Gastroesophageal sphincter (tissue), 4 donors: ENCODE data around the gene TICAM1. TPM values are rescaled to one million over a fixed set of nuclear protein-coding genes. Genes with fewer than 3 reads are reported as not detected.
A peak's percentile ranks its signal among the peaks of the same experiment; 100 is the strongest.
"Not testable (repeated sequence)": the region's sequence is repeated elsewhere in the genome, so short reads cannot be mapped to it uniquely, and the experiment has no call there.

ENCODE experiments used
- ATAC-seq: fragments of 150-250 bp; one replicate; pipeline ENCODE4 v1.9.1; 2016; ENCODE audit warnings: mild to moderate bottlenecking, moderate library complexity
- H3K27ac ChIP-seq, 4 donors: fragments of 200-600 bp; sonication (generic) in 3 of 4; 1 replicate in 3 of 4; 2 replicates in 1 of 4; pipeline ENCODE4 v1.5.1; 2016 to 2019
- H3K27me3 ChIP-seq: fragments of 200-600 bp; sonication (generic); one replicate; pipeline ENCODE4 v1.5.1; 2019
- H3K36me3 ChIP-seq, 2 donors: fragments of 200-600 bp; sonication (generic); one replicate each; pipeline ENCODE4 v1.5.1; 2019; ENCODE audit warnings: control low read depth in 1 of 2
- H3K4me1 ChIP-seq, 3 donors: fragments of 200-600 bp; sonication (generic); 1 replicate in 2 of 3; 2 replicates in 1 of 3; pipeline ENCODE4 v1.5.1; 2016 to 2019; ENCODE audit warnings: control low read depth in 2 of 3
- H3K4me3 ChIP-seq, 2 donors: fragments of 200-600 bp; sonication (generic); one replicate each; pipeline ENCODE4 v1.5.1; 2019; ENCODE audit warnings: mild to moderate bottlenecking in 1 of 2, moderate library complexity in 1 of 2
- H3K9me3 ChIP-seq, 3 donors: fragments of 200-600 bp; sonication (generic); one replicate each; pipeline ENCODE4 v1.5.1; 2017 to 2019; ENCODE audit warnings: control low read depth in 2 of 3
- CTCF ChIP-seq, 4 experiments: fragments of 200-600 bp in 2 of 4; fragments of 450-650 bp in 2 of 4; sonication (generic) in 1 of 4; IDR thresholded peaks; one replicate each; pipeline ENCODE4 v1.5.1; 2017 to 2019; ENCODE audit warnings: antibody characterized with exemption in 4 of 4, mild to moderate bottlenecking in 2 of 4, moderate library complexity in 2 of 4
- EP300 ChIP-seq: sonication (generic); formaldehyde crosslinking; IDR thresholded peaks from one replicate; pipeline ENCODE4 v1.6.1; 2017; ENCODE audit warnings: antibody characterized with exemption, mild to moderate bottlenecking
- POLR2A ChIP-seq, 2 donors: fragments of 450-650 bp; IDR thresholded peaks; one replicate each; pipeline ENCODE4 v1.6.1; 2017; ENCODE audit warnings: antibody characterized with exemption in 2 of 2, mild to moderate bottlenecking in 2 of 2, moderate library complexity in 1 of 2
- POLR2AphosphoS5 ChIP-seq: sonication (generic); formaldehyde crosslinking; IDR thresholded peaks from one replicate; pipeline ENCODE4 v1.6.1; 2017; ENCODE audit warnings: antibody characterized with exemption
- WGBS, 2 donors: methylation state at CpG; one replicate each; pipeline ENCODE4 v1.1.5; 2018; ENCODE audit warnings: low coverage in 1 of 2; 5-methylcytosine and 5-hydroxymethylcytosine counted together
- total RNA-seq, 4 donors: library from RNA; depleted of rRNA; stranded (reverse); fragments of >200 nt; gene quantifications; one replicate each; pipeline ENCODE4 v1.1.0, GENCODE V29; 2016

The TICAM1 gene
- total RNA-seq, 4 donors from 2014 or later: 3.6 to 7.9 (median 5.1) TPM

DNA sequence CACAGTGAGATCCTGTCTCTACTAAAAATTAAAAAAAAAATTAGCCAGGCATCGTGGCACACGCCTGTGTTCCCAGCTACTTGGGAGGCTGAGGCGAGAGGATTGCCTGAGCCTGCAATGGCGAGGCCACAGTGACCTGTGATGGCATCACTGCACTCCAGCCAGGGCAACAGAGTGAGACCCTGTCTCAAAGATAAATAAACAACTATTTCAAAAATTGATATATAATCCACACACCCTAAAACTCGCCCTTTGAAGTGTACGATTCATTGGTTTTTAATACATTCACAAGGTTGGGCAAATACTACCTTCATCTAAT lies 12.1 kb upstream of the TICAM1 start:
- TF ChIP-seq EP300 (no peak), POLR2A (IDR thresholded peaks at IDR 0.05) (no peak), CTCF (IDR thresholded peaks at IDR 0.05) (no peak), POLR2AphosphoS5 (no peak)
- Histone ChIP-seq H3K36me3 (peaks cover 0 to 93% of the 10 kb centered on the region in 2 donors), H3K27ac (no peak overlapping the region), H3K4me1 (no peaks in the 10 kb centered on the region), H3K4me3 (no peak overlapping the region), H3K9me3 (no peaks in the 10 kb centered on the region), H3K27me3 (no peaks in the 10 kb centered on the region)
- ATAC-seq: no peak
- 89 to 90% methylated on average over 2 to 6 of the region's 6 CpGs for WGBS, 2 donors

DNA sequence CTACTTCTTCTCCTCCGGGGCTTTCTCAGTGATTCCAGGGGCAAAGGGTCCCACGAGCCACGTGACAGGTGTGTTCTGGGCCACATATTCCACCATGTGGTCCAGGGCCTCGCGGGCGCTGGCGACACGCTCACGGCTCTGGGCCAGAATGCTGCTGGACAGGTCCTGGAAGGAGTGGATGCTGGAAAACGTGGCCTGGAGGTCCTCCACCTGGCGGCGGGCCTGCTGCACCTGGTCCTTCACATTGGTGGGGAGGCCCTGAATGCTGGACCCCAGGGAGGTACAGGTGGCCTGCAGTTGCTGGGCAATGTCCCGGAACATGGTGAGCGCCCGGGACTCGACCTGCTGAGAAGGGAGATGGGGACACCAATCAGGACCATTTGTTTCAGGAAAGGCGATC lies 7.7 kb upstream of the TICAM1 start:
- ATAC-seq: no peak
- Histone ChIP-seq H3K27me3 (no peaks in the 10 kb centered on the region), H3K27ac (no peak overlapping the region), H3K9me3 (no peaks in the 10 kb centered on the region), H3K36me3 (peaks cover 0 to 68% of the 10 kb centered on the region in 2 donors), H3K4me3 (no peak overlapping the region), H3K4me1 (no peaks in the 10 kb centered on the region)
- TF ChIP-seq EP300: no peak
- 98% methylated on average over 5 of the region's 17 CpGs; no CpG with 5 or more reads in 1 of the 2 donors for WGBS, 2 donors

DNA sequence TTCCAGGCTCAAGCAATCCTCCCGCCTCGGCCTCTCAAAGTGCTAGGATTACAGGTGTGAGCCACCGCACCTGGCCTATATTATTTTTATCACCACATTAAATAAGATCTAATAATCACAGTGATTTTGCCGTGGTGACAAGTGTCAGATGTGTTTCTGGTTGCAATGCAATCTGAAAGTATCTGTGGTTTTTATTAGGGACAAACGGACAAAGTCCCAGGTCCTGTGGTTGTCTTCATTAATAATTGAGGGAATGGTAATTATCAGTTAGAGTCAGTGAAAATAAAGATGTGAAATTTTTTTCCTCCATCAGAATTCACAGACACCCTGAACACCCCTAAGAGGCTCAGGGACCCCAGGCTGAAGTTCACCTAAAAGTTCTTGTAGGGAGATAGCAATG lies 1.3 kb upstream of the TICAM1 start:
- 72 to 95% methylated on average over 4 to 5 of the region's 5 CpGs for WGBS, 2 donors

DNA sequence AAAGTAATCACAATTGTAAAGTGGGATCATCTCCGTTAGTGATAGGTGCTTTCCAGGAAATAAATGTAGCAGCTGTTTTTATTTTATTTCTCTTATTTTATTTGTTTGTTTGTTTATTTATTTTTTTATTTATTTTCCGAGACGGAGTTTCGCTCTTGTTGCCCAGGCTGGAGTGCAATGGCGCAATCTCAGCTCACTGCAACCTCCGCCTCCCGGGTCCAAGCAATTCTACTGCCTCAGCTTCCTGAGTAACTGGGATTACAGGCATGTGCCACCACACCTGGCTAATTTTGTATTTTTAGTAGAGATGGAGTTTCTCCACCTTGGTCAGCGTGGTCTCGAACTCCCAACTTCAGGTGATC lies 448 bp upstream of the TICAM1 start:
- Histone ChIP-seq H3K4me1 (peaks cover 0 to 27% (median 9%) of the 10 kb centered on the region in 3 donors), H3K27ac (peak overlapping the region; percentile 73 to 95 (median 92)), H3K4me3 (peak overlapping the region; percentile 66 to 93)
- 24 to 27% methylated on average over 9 of the region's 9 CpGs for WGBS, 2 donors
- not testable (repeated sequence) for H3K36me3 ChIP-seq, H3K9me3 ChIP-seq, ATAC-seq, H3K27me3 ChIP-seq

More for the DNA sequence above, 1.3 kb upstream of the TICAM1 start:
- Histone ChIP-seq H3K4me1 (peaks cover 0 to 27% (median 9%) of the 10 kb centered on the region in 3 donors), H3K36me3 (peaks cover 0 to 9% of the 10 kb centered on the region in 2 donors), H3K27ac (no peak overlapping the region), H3K27me3 (no peaks in the 10 kb centered on the region), H3K9me3 (no peaks in the 10 kb centered on the region), H3K4me3 (no peak overlapping the region)
- no peak for ATAC-seq
- TF ChIP-seq EP300 (no peak), POLR2AphosphoS5 (no peak), POLR2A (IDR thresholded peaks at IDR 0.05) (no peak), CTCF (IDR thresholded peaks at IDR 0.05) (no peak)

GRCh38 chr19:4830768-4831265 lies 695 bp downstream of the TICAM1 start:
- H3K4me3 ChIP-seq: peak overlapping the region; percentile 66 to 93
- peaks cover 0 to 27% (median 9%) of the 10 kb centered on the region in 3 donors for H3K4me1 ChIP-seq
- no peaks in the 10 kb centered on the region for H3K9me3 ChIP-seq
- H3K27ac ChIP-seq: peak overlapping the region; percentile 73 to 95 (median 92)
- 35 to 48% methylated on average over 3 to 6 of the region's 6 CpGs for WGBS, 2 donors
- no peaks in the 10 kb centered on the region for H3K27me3 ChIP-seq
- ATAC-seq: no peak
- TF ChIP-seq EP300: no peak
- no peak for TF ChIP-seq POLR2AphosphoS5
- no peak for TF ChIP-seq CTCF (IDR thresholded peaks at IDR 0.05)
- H3K36me3 ChIP-seq: no peaks in the 10 kb centered on the region

GRCh38 chr19:4830332-4830731 lies 1.2 kb downstream of the TICAM1 start:
- 74 to 100% methylated on average over 2 to 3 of the region's 6 CpGs for WGBS, 2 donors
- no peak for TF ChIP-seq EP300
- TF ChIP-seq POLR2AphosphoS5: no peak
- TF ChIP-seq CTCF (IDR thresholded peaks at IDR 0.05): no peak
- TF ChIP-seq POLR2A (IDR thresholded peaks at IDR 0.05): no peak
- Histone ChIP-seq H3K4me1 (peaks cover 0 to 27% (median 9%) of the 10 kb centered on the region in 3 donors), H3K27ac (peak overlapping the region in 3 of 4 donors; percentile 90 to 95 (median 93)), H3K9me3 (no peaks in the 10 kb centered on the region), H3K4me3 (peak overlapping the region in 1 of 2 donors; percentile 93), H3K27me3 (no peaks in the 10 kb centered on the region), H3K36me3 (peaks cover 0 to 3% of the 10 kb centered on the region in 2 donors)
- no peak for ATAC-seq
